ENCODE data around the gene DNM1L.

- no peak for TF ChIP-seq POLR2AphosphoS5 (IDR thresholded peaks at IDR 0.05)
- no peak for TF ChIP-seq POLR2A (IDR thresholded peaks at IDR 0.05)
- no peak for TF ChIP-seq CTCF (IDR thresholded peaks at IDR 0.05)
- TF ChIP-seq EP300 (IDR thresholded peaks at IDR 0.05), result no peak
Observed at GRCh38 chr12:32726286-32726685, 47.2 kb downstream of the DNM1L start.

Data from gastroesophageal sphincter (tissue), 3 donors.